HUES64 (cell line): Measurements from ENCODE around the gene SH2D5.
"Not testable (repeated sequence)": the region's sequence is repeated elsewhere in the genome, so short reads cannot be mapped to it uniquely, and the experiment has no call there.

ENCODE experiments used
- H3K27ac ChIP-seq: 2 replicates; pipeline ENCODE4 v1.7.0; 2013; ENCODE audit warnings: low read depth, low read length, inconsistent platforms
- H3K27me3 ChIP-seq: 2 replicates; pipeline ENCODE4 v1.6.1; 2013; ENCODE audit warnings: mild to moderate bottlenecking, low read length; ENCODE audit not compliant: insufficient read depth
- H3K36me3 ChIP-seq: 2 replicates; pipeline ENCODE4 v1.6.1; 2013; ENCODE audit warnings: mild to moderate bottlenecking, low read length; ENCODE audit not compliant: insufficient read depth
- H3K4me1 ChIP-seq: 2 replicates; pipeline ENCODE4 v1.6.1; 2013; ENCODE audit warnings: mild to moderate bottlenecking, low read length, moderate library complexity; ENCODE audit not compliant: insufficient read depth
- H3K4me3 ChIP-seq: 2 replicates; pipeline ENCODE4 v1.5.1; 2013; ENCODE audit warnings: mild to moderate bottlenecking, low read length, moderate library complexity
- H3K9ac ChIP-seq: 2 replicates; pipeline ENCODE4 v1.6.1; 2013; ENCODE audit warnings: mild to moderate bottlenecking, low read depth, low read length
- H3K9me3 ChIP-seq: 2 replicates; pipeline ENCODE4 v1.6.1; 2013; ENCODE audit warnings: low read depth, low read length; ENCODE audit not compliant: insufficient read depth
- WGBS: fragments of 150-250, 120-280 bp; methylation state at CpG from one replicate; pipeline ENCODE4 v1.1.7; 2013; ENCODE audit warnings: missing lambda C conversion rate; 5-methylcytosine and 5-hydroxymethylcytosine counted together

Gene SH2D5

GRCh38 chr1:20720631-20721091 is 11.8 kb downstream of the SH2D5 start:
- no peaks in the 10 kb centered on the region for H3K9me3 ChIP-seq
- WGBS = 93% methylated on average over 12 of the region's 12 CpGs
- no peaks in the 10 kb centered on the region for H3K36me3 ChIP-seq
- H3K27ac ChIP-seq = no peak overlapping the region
- H3K4me3 ChIP-seq = no peak overlapping the region
- H3K9ac ChIP-seq = no peak overlapping the region
- H3K4me1 ChIP-seq = no peaks in the 10 kb centered on the region
- peaks cover 29% of the 10 kb centered on the region for H3K27me3 ChIP-seq

- Histone ChIP-seq H3K9ac (no peak overlapping the region), H3K4me3 (no peak overlapping the region)
Measured at GRCh38 chr1:20719871-20720620, 12.5 kb downstream of the SH2D5 start.

GRCh38 chr1:20719261-20719660 is 13.2 kb downstream of the SH2D5 start:
- no peak overlapping the region for H3K27ac ChIP-seq
- 0 out of 2 replicates have a peak, but pooled peaks cover 3% of the 10 kb centered on the region for H3K36me3 ChIP-seq
- H3K9me3 ChIP-seq = no peaks in the 10 kb centered on the region
- H3K9ac ChIP-seq = no peak overlapping the region
- H3K4me3 ChIP-seq = no peak overlapping the region
- WGBS = 93% methylated on average over 8 of the region's 8 CpGs
- H3K4me1 ChIP-seq = no peaks in the 10 kb centered on the region
- H3K27me3 ChIP-seq = peaks cover 29% of the 10 kb centered on the region

More at GRCh38 chr1:20719871-20720620, 12.5 kb downstream of the SH2D5 start:
- Histone ChIP-seq H3K9me3 (no peaks in the 10 kb centered on the region), H3K4me1 (no peaks in the 10 kb centered on the region), H3K27me3 (peaks cover 29% of the 10 kb centered on the region), H3K36me3 (no peaks in the 10 kb centered on the region), H3K27ac (no peak overlapping the region)
- WGBS = 86% methylated on average over 5 of the region's 5 CpGs

GRCh38 chr1:20718343-20718882 is 14.1 kb downstream of the SH2D5 start:
- H3K9ac ChIP-seq = peak overlapping the region; percentile 43; the same call in 1 of the 2 replicates
- H3K4me3 ChIP-seq = peak overlapping the region; percentile 69

GRCh38 chr1:20717452-20718342 is 14.8 kb downstream of the SH2D5 start, which contains the start of gene KIF17:
Gene KIF17 (minus strand): TSS chr1:20718007. CDS start chr1:20717706, 301 bp downstream.
- peak within 1 kb of the TSS; percentile 60; the same call in 1 of the 2 replicates for H3K9ac ChIP-seq
- H3K4me3 ChIP-seq = peak within 1 kb of the TSS; percentile 69
- WGBS = 3% methylated on average over 112 of the region's 112 CpGs
- H3K27me3 ChIP-seq = peaks cover 29% of the 10 kb centered on the region
- no peaks in the 10 kb centered on the region for H3K9me3 ChIP-seq
- H3K4me1 ChIP-seq = no peaks in the 10 kb centered on the region
- H3K27ac ChIP-seq = no peak within 1 kb of the TSS; the same call in 1 of the 2 replicates
- 0 out of 2 replicates have a peak, but pooled peaks cover 3% of the 10 kb centered on the region for H3K36me3 ChIP-seq

More at GRCh38 chr1:20718343-20718882, 14.1 kb downstream of the SH2D5 start:
- WGBS = 68% methylated on average over 17 of the region's 17 CpGs
- not testable (repeated sequence) for H3K27ac ChIP-seq, H3K9me3 ChIP-seq, H3K36me3 ChIP-seq, H3K4me1 ChIP-seq
- H3K27me3 ChIP-seq = peaks cover 29% of the 10 kb centered on the region

- H3K9me3 ChIP-seq = no peaks in the 10 kb centered on the region
- no peak overlapping the region for H3K9ac ChIP-seq
- no peak overlapping the region for H3K27ac ChIP-seq
- no peak overlapping the region for H3K4me3 ChIP-seq
- H3K4me1 ChIP-seq = no peaks in the 10 kb centered on the region
- 90% methylated on average over 13 of the region's 13 CpGs for WGBS
- 0 out of 2 replicates have a peak, but pooled peaks cover 3% of the 10 kb centered on the region for H3K36me3 ChIP-seq
- peaks cover 29% of the 10 kb centered on the region for H3K27me3 ChIP-seq
Measured at GRCh38 chr1:20716232-20716631, 16.3 kb downstream of the SH2D5 start.

GRCh38 chr1:20715406-20715805 is 17.1 kb downstream of the SH2D5 start:
- no peak overlapping the region for H3K4me3 ChIP-seq
- no peaks in the 10 kb centered on the region for H3K9me3 ChIP-seq
- peaks cover 29% of the 10 kb centered on the region for H3K27me3 ChIP-seq
- no peak overlapping the region for H3K27ac ChIP-seq
- 89% methylated on average over 15 of the region's 15 CpGs for WGBS
- H3K9ac ChIP-seq = no peak overlapping the region
- H3K4me1 ChIP-seq = no peaks in the 10 kb centered on the region
- H3K36me3 ChIP-seq = 0 out of 2 replicates have a peak, but pooled peaks cover 3% of the 10 kb centered on the region

- no peak overlapping the region for H3K4me3 ChIP-seq
- 85% methylated on average over 6 of the region's 6 CpGs for WGBS
- peaks cover 16% of the 10 kb centered on the region; the same call in 1 of the 2 replicates for H3K36me3 ChIP-seq
- no peak overlapping the region for H3K9ac ChIP-seq
- H3K4me1 ChIP-seq = no peaks in the 10 kb centered on the region
- H3K27ac ChIP-seq = no peak overlapping the region
- no peaks in the 10 kb centered on the region for H3K9me3 ChIP-seq
- peaks cover 13% of the 10 kb centered on the region for H3K27me3 ChIP-seq
Measured at GRCh38 chr1:20713440-20713839, 19.1 kb downstream of the SH2D5 start.

- H3K27me3 ChIP-seq = peaks cover 6% of the 10 kb centered on the region
- no peak overlapping the region for H3K27ac ChIP-seq
- no peak overlapping the region for H3K4me3 ChIP-seq
- no peaks in the 10 kb centered on the region for H3K4me1 ChIP-seq
- WGBS = 98% methylated on average over 3 of the region's 6 CpGs
- H3K9me3 ChIP-seq = no peaks in the 10 kb centered on the region
- peaks cover 22% of the 10 kb centered on the region; the same call in 1 of the 2 replicates for H3K36me3 ChIP-seq
- no peak overlapping the region for H3K9ac ChIP-seq
Measured at GRCh38 chr1:20712215-20712577, 20.3 kb downstream of the SH2D5 start.

GRCh38 chr1:20711285-20712214 is 21.0 kb downstream of the SH2D5 start:
- Histone ChIP-seq H3K27me3 (no peaks in the 10 kb centered on the region), H3K4me1 (no peaks in the 10 kb centered on the region), H3K27ac (no peak overlapping the region), H3K4me3 (no peak overlapping the region), H3K9ac (no peak overlapping the region), H3K9me3 (no peaks in the 10 kb centered on the region), H3K36me3 (peaks cover 25% of the 10 kb centered on the region; the same call in 1 of the 2 replicates)
- WGBS = 87% methylated on average over 29 of the region's 29 CpGs
